Measurements from ENCODE around the gene FAM236C. TPM values are rescaled to one million over a fixed set of nuclear protein-coding genes. Genes with fewer than 3 reads are reported as not detected.

FAM236C gene
- total RNA-seq, 2 experiments from 2014 or later: not detected

Other genes with a start within 250 kb of the FAM236C start
- 1 to 10 TPM; 1.4 to 1.6 TPM for gene PHKA1, start 198.3 kb upstream of the FAM236C start, total RNA-seq
- gene DMRTC1B, start 135.7 kb upstream of the FAM236C start, total RNA-seq: not detected
- not detected for gene FAM236B, start 130.0 kb upstream of the FAM236C start, total RNA-seq
- gene FAM236D, start 104.4 kb upstream of the FAM236C start, total RNA-seq: not detected
- gene FAM236A, start 25.6 kb downstream of the FAM236C start, total RNA-seq: not detected
- gene DMRTC1, start 31.2 kb downstream of the FAM236C start, total RNA-seq: not detected
- gene PABPC1L2B, start 90.3 kb downstream of the FAM236C start, total RNA-seq: not detected
- gene PABPC1L2A, start 166.9 kb downstream of the FAM236C start, total RNA-seq: not detected

Measured in activated CD4-positive, alpha-beta memory T cell treated with anti-CD3 and anti-CD28 coated beads, Interleukin-2, amount 10 ng/mL, durations not matched to agents 7 days and 5 days (primary cell).